Sigmoid colon (tissue), 4 donors: ENCODE data around the gene CENPK.
"Not testable (repeated sequence)": the region's sequence is repeated elsewhere in the genome, so short reads cannot be mapped to it uniquely, and the experiment has no call there.

ENCODE experiments used
- POLR2A ChIP-seq, 2 donors: fragments of 450-650 bp; IDR thresholded peaks; one replicate each; pipeline ENCODE4 v1.6.1; 2016; ENCODE audit warnings: antibody characterized with exemption in 2 of 2, mild to moderate bottlenecking in 2 of 2, moderate library complexity in 2 of 2
- POLR2AphosphoS5 ChIP-seq, 4 donors: sonication (generic); formaldehyde crosslinking; IDR thresholded peaks; one replicate each; pipeline ENCODE4 v1.6.1; 2017; ENCODE audit warnings: antibody characterized with exemption in 4 of 4
- TF ChIP-seq, protein P1 (sequence below), 4 experiments: fragments of 450-650 bp in 3 of 4; fragments of 200-600 bp in 1 of 4; IDR thresholded peaks; one replicate each; pipeline ENCODE4 v1.5.1; 2016 to 2019; ENCODE audit warnings: antibody characterized with exemption in 4 of 4, mild to moderate bottlenecking in 3 of 4, moderate library complexity in 2 of 4

- TF ChIP-seq, protein P1, sequence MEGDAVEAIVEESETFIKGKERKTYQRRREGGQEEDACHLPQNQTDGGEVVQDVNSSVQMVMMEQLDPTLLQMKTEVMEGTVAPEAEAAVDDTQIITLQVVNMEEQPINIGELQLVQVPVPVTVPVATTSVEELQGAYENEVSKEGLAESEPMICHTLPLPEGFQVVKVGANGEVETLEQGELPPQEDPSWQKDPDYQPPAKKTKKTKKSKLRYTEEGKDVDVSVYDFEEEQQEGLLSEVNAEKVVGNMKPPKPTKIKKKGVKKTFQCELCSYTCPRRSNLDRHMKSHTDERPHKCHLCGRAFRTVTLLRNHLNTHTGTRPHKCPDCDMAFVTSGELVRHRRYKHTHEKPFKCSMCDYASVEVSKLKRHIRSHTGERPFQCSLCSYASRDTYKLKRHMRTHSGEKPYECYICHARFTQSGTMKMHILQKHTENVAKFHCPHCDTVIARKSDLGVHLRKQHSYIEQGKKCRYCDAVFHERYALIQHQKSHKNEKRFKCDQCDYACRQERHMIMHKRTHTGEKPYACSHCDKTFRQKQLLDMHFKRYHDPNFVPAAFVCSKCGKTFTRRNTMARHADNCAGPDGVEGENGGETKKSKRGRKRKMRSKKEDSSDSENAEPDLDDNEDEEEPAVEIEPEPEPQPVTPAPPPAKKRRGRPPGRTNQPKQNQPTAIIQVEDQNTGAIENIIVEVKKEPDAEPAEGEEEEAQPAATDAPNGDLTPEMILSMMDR (IDR thresholded peaks at IDR 0.05) = not testable (repeated sequence)
- not testable (repeated sequence) for TF ChIP-seq POLR2A, POLR2AphosphoS5 (IDR thresholded peaks at IDR 0.05)
Observed at GRCh38 chr5:65486803-65487202, 76.2 kb downstream of the CENPK start.
